ENCODE data around the gene MGAT4B.

MGAT4B gene

GRCh38 chr5:179820127-179820482 is 13.4 kb upstream of the MGAT4B start:
- H3K4me3 Mint-ChIP-seq = peak overlapping the region; percentile 88
- ATAC-seq = no peak
- peak overlapping the region; percentile 84 for H3K27ac Mint-ChIP-seq
- H3K4me1 Mint-ChIP-seq = peaks cover 48% of the 10 kb centered on the region
- H3K36me3 Mint-ChIP-seq (ENCODE audit: low read depth) = peaks cover 27% of the 10 kb centered on the region
- no peaks in the 10 kb centered on the region for H3K27me3 Mint-ChIP-seq
- H3K9me3 Mint-ChIP-seq = no peaks in the 10 kb centered on the region
- no peak for DNase-seq

DNA sequence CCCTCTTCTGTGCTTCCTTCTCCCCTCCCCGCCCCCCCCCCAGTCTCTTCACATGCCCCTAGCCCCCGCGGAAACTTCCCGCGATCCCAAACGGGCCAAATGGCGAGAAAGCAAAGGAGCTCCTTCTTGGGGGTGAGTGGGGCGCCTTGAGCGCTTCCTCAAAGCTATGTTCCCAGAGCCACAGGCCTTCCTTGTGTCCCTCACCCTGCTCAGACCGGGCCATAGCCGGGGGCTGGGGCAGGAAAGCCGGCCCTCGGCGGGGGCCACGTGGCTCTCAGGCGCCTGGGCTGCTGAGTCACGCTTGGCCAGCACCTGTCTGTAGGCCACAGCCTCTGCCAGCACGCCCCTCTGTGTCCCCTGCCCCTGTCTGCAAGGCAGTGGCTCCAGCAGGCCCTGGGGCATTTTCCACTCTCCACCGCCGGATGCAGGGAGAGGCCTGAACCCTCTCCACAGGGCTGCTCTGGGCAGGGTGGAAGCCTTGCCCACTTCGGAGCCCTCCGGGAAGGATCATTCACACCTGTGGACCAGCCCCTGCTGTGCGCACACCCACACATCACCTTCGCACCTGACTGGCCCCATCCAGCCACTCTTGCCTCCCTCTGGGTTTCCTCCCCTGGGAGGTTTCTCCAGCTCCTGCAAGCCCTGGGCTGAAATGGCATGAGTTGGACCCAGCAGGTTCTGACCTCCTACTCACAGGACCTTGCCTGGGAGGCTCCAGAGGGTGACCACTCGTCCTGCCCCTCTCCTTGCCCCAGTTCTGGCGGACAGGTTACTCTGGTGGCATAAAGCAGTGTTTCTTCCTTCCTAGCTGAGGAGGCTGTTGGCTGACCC is 12.8 kb upstream of the MGAT4B start:
- Mint-ChIP-seq H3K4me3 (peak overlapping the region; percentile 88), H3K27me3 (no peaks in the 10 kb centered on the region), H3K27ac (peak overlapping the region; percentile 84), H3K36me3 (ENCODE audit: low read depth) (peaks cover 21% of the 10 kb centered on the region), H3K4me1 (peaks cover 46% of the 10 kb centered on the region), H3K9me3 (no peaks in the 10 kb centered on the region)
- peak; percentile 64 for DNase-seq
- ATAC-seq = peak; percentile 16

DNA sequence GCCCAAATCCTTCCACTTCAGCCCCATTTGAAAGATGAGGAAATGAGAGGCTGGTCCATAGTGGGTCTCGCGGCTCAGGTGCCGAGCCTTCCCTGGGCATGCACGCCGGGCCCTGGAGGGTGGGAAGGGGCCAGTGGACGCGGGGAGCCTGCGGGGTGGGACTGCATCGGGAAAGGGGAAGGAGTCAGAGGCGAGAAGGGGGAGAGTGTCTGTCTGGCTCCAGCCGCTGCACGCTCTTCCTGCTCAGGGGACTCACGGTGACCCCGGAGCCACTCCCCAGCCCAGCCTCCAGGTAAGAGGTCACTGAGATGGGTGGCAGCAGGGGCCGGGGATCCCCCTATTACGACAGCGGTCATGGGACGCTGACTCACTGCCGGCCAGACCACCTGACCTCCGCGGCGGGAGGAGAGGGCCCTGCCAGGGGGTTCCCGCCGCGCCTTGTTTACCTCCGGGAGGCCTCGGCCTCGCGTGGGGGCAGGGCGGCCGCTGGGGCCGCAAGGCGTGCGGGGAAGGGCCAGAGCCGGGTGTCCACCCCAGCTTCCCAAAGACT is 12.2 kb upstream of the MGAT4B start:
- Mint-ChIP-seq H3K4me1 (peaks cover 45% of the 10 kb centered on the region), H3K27me3 (no peaks in the 10 kb centered on the region), H3K36me3 (ENCODE audit: low read depth) (peaks cover 20% of the 10 kb centered on the region), H3K4me3 (peak overlapping the region; percentile 74), H3K9me3 (no peaks in the 10 kb centered on the region), H3K27ac (peak overlapping the region; percentile 78)
- peak; percentile 70 for ATAC-seq
- peak; percentile 91 for DNase-seq

GRCh38 chr5:179817890-179818745 is 11.5 kb upstream of the MGAT4B start:
- Mint-ChIP-seq H3K9me3 (no peaks in the 10 kb centered on the region), H3K27ac (peak overlapping the region; percentile 78)
- no peak for ATAC-seq

DNA sequence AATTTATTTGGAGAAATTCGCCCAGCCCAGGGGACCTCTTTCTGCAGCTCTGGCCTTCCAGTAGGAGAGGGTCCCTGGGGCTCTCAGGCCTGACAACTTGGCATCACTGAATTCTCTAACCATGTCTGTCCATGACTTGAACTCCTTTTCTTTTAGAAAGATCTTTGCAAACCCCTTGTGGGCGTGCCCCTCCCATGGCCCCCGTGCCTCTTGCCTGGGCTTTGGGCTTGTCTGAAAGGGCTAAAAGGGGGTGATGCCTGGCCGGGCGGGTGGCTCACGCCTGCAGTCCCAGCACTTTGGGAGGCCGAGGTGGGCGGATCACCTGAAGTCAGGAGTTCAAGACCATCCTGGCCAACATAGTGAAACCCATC is 10.8 kb upstream of the MGAT4B start:
- ATAC-seq (no peak), DNase-seq (no peak)
- no peak overlapping the region for H3K27ac Mint-ChIP-seq
- H3K4me1 Mint-ChIP-seq = peaks cover 37% of the 10 kb centered on the region
- H3K27me3 Mint-ChIP-seq = no peaks in the 10 kb centered on the region
- peaks cover 12% of the 10 kb centered on the region for H3K36me3 Mint-ChIP-seq (ENCODE audit: low read depth)
- H3K9me3 Mint-ChIP-seq = no peaks in the 10 kb centered on the region
- peak overlapping the region; percentile 11 for H3K4me3 Mint-ChIP-seq

More at GRCh38 chr5:179817890-179818745, 11.5 kb upstream of the MGAT4B start:
- H3K4me3 Mint-ChIP-seq = peak overlapping the region; percentile 74
- H3K4me1 Mint-ChIP-seq = peaks cover 43% of the 10 kb centered on the region
- H3K36me3 Mint-ChIP-seq (ENCODE audit: low read depth) = peaks cover 17% of the 10 kb centered on the region
- DNase-seq = no peak
- no peaks in the 10 kb centered on the region for H3K27me3 Mint-ChIP-seq

DNA sequence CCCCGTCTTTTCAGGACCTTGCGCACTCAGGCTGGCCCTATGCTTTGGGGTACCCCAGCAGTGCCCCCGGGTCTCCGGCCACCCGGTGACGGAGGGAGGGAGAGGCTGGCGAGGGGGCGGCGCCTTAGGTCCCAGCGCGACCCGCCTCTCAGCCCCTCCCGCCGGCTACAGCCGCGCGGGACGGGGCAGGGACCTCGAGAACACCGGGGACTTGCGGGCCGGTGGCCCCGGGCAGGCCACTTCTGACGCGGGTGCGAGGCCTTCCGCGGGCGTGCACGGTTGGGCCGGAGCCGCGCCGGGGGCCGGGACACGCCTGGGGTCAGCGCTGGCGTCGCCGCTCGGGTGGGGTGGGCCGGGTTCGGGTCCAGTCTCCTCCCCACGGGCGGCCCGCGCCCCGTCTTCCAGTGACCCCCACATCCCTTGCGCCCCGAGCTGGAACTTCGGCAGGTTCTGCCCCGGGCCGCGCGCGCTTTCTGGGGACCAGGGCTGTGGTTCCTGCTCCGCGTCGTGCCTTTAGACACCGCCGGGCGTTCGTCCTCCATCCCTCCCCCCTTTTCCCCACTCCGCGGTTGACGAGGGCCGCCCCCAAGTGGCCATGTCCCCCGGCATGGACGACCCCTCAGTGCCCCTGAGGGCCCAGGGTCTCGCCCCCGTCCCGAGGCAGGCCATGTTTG is 10.3 kb upstream of the MGAT4B start:
- H3K9me3 Mint-ChIP-seq = no peaks in the 10 kb centered on the region
- DNase-seq = no peak
- H3K36me3 Mint-ChIP-seq (ENCODE audit: low read depth) = peaks cover 8% of the 10 kb centered on the region
- H3K27ac Mint-ChIP-seq = no peak overlapping the region
- H3K27me3 Mint-ChIP-seq = no peaks in the 10 kb centered on the region
- no peak for ATAC-seq
- peaks cover 31% of the 10 kb centered on the region for H3K4me1 Mint-ChIP-seq
- H3K4me3 Mint-ChIP-seq = peak overlapping the region; percentile 11

DNA sequence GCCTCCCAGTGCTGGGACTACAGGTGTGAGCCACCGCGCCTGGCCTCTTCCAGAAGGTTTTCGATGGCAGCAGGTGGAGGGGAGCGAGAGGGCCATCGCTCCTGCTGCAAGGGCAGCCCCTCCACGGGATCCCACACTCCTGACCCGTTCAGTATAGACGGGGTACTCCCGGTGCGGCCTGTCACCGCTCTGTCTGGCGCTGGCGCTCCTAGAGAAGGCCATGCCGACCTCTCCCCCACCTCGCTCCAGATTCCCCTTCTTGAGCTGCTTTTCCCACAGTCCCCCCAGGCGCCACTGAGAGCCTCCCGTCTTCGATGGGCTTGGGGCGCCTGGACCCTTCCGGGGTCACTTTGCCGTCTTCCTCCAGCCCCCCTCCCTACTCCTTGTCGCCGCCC is 9.7 kb upstream of the MGAT4B start:
- no peak overlapping the region for H3K27ac Mint-ChIP-seq
- peaks cover 4% of the 10 kb centered on the region for H3K36me3 Mint-ChIP-seq (ENCODE audit: low read depth)
- H3K27me3 Mint-ChIP-seq = no peaks in the 10 kb centered on the region
- DNase-seq (no peak), ATAC-seq (no peak)
- peaks cover 28% of the 10 kb centered on the region for H3K4me1 Mint-ChIP-seq
- no peaks in the 10 kb centered on the region for H3K9me3 Mint-ChIP-seq
- no peak overlapping the region for H3K4me3 Mint-ChIP-seq

DNA sequence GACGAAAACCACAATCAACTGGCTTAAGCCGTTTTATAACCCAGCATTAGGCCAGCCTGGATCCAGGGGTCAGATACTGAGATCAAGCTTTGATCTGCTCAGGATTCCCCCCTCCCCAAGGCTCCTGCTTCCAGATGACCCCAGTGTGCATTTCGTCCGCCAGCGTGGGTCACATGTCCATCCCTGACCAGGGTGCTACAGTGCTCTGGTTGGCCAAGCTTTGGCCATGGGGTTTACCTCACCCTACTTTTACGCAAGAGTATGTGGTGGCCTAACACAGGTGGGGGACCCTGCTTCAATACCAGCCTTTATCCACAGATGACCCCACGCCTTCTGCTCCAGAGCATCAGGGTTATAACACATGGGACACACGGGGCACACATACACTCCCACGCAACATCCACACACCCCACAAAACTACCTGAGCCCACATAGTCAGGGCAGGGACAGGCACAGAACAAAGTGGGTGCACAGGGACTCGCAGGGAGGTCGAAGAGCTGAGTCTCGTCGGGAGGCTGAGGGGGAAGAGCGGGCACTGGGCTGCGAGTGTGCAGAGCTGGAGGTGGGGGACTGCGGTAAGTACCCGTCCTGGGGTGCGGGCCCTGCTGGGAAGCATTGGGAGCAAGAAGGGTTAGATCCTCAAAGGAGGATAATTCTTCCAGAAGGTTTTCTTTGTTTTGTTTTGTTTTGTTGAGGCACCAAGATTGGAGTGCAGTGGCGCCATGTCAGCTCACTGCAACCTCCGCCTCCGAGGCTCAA is 9.0 kb upstream of the MGAT4B start:
- H3K27ac Mint-ChIP-seq = no peak overlapping the region
- no peaks in the 10 kb centered on the region for H3K27me3 Mint-ChIP-seq
- H3K36me3 Mint-ChIP-seq (ENCODE audit: low read depth) = peaks cover 4% of the 10 kb centered on the region
- ATAC-seq (no peak), DNase-seq (no peak)
- no peaks in the 10 kb centered on the region for H3K9me3 Mint-ChIP-seq
- peaks cover 28% of the 10 kb centered on the region for H3K4me1 Mint-ChIP-seq
- no peak overlapping the region for H3K4me3 Mint-ChIP-seq

DNA sequence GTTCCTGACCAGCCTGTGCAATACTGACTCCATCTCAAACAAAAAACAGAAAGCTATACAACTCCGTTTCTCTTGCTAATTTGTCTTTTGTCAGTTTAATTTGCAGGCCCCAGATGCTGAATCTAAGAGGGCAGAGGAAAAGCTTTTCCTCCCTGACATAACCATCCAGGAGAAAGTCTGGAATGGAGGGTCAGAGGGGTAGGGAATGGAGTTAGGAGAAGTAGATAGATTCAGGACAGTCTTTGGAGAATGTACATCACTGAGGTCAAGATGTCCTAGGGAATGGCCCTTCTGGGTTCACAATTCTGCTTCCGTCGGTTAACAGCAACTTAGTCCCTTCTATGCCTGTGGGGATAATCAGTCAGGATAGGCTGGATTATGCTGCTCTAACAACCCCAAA is 7.4 kb upstream of the MGAT4B start:
- no peak for ATAC-seq
- Mint-ChIP-seq H3K4me1 (peaks cover 14% of the 10 kb centered on the region), H3K4me3 (no peak overlapping the region), H3K9me3 (no peaks in the 10 kb centered on the region), H3K36me3 (ENCODE audit: low read depth) (peaks cover 4% of the 10 kb centered on the region), H3K27ac (no peak overlapping the region), H3K27me3 (no peaks in the 10 kb centered on the region)
- DNase-seq = no peak

- H3K36me3 Mint-ChIP-seq (ENCODE audit: low read depth) = peaks cover 4% of the 10 kb centered on the region
- no peak for DNase-seq
- no peaks in the 10 kb centered on the region for H3K27me3 Mint-ChIP-seq
- ATAC-seq = no peak
- no peak overlapping the region for H3K4me3 Mint-ChIP-seq
- no peaks in the 10 kb centered on the region for H3K9me3 Mint-ChIP-seq
- H3K27ac Mint-ChIP-seq = no peak overlapping the region
- peaks cover 8% of the 10 kb centered on the region for H3K4me1 Mint-ChIP-seq
Measured at GRCh38 chr5:179812997-179813607, 6.4 kb upstream of the MGAT4B start.

- no peaks in the 10 kb centered on the region for H3K27me3 Mint-ChIP-seq
- H3K9me3 Mint-ChIP-seq = no peaks in the 10 kb centered on the region
- peaks cover 4% of the 10 kb centered on the region for H3K36me3 Mint-ChIP-seq (ENCODE audit: low read depth)
- no peaks in the 10 kb centered on the region for H3K4me1 Mint-ChIP-seq
- DNase-seq = no peak
- H3K27ac Mint-ChIP-seq = no peak overlapping the region
- H3K4me3 Mint-ChIP-seq = no peak overlapping the region
- no peak for ATAC-seq
Measured at GRCh38 chr5:179812135-179812825, 5.6 kb upstream of the MGAT4B start.

DNA sequence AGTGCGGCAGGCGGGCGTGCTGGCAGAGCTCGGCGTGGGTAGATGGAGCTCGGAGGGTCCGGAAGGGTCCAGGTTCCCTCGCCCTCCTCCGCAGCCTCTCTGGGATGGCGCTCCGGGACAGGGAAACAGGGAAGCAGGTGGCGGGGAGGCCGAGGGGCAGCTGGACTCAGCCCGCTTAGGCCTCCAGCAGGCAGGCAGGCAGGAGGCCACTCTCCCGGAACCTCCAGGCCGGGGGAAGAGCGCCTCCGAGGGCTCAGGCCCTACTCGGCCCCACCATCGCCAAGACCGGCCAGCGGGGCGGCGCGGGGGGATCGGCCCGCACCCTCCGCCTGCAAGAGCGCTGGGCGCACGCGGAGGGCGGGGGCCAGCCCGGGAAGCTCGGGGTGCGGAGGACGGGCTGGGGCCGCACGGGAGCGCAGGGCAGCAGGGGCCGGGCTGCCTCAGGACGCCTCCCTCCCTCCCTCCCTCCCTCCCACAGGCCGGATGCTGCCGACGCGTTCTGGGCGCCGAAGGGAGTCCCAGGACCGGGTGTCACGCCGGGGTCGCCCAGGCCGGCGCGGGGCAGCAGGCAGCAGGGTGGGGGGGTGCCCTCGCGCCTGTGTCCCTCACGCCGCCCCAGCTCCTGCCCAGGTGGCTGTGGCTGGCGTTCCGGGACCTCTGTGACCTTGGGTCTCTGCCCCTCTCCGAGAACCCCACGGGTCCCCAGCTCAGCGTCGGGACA is 977 bp downstream of the MGAT4B start:
- peak overlapping the region; percentile 64 for H3K27ac Mint-ChIP-seq
- DNase-seq = peak; percentile 49
- H3K4me1 Mint-ChIP-seq = peaks cover 34% of the 10 kb centered on the region
- H3K9me3 Mint-ChIP-seq = no peaks in the 10 kb centered on the region
- H3K27me3 Mint-ChIP-seq = no peaks in the 10 kb centered on the region
- no peak for ATAC-seq
- peaks cover 3% of the 10 kb centered on the region for H3K36me3 Mint-ChIP-seq (ENCODE audit: low read depth)
- H3K4me3 Mint-ChIP-seq = peak overlapping the region; percentile 78
